Parathyroid adenoma (tissue), 2 donors: ENCODE data around the gene FGF19.

Source experiments
- H2AFZ ChIP-seq: fragments of 300-600 bp; sonication (generic); one replicate; pipeline ENCODE4 v1.7.0; 2017; ENCODE audit warnings: antibody characterized with exemption, mild to moderate bottlenecking
- H3K27ac ChIP-seq: fragments of 300-600 bp; sonication (generic); one replicate; pipeline ENCODE4 v1.7.0; 2017
- H3K27me3 ChIP-seq: fragments of 300-600 bp; sonication (generic); one replicate; pipeline ENCODE4 v1.7.0; 2017; ENCODE audit warnings: low read length; ENCODE audit not compliant: control insufficient read depth, insufficient read depth
- H3K36me3 ChIP-seq: fragments of 300-600 bp; sonication (generic); one replicate; pipeline ENCODE4 v1.7.0; 2017; ENCODE audit warnings: low read length; ENCODE audit not compliant: control insufficient read depth, insufficient read depth
- H3K4me1 ChIP-seq: fragments of 300-600 bp; sonication (generic); one replicate; pipeline ENCODE4 v1.7.0; 2017; ENCODE audit warnings: control low read depth
- H3K4me2 ChIP-seq: fragments of 300-600 bp; sonication (generic); one replicate; pipeline ENCODE4 v1.7.0; 2017; ENCODE audit warnings: low read length
- H3K4me3 ChIP-seq: fragments of 300-600 bp; sonication (generic); one replicate; pipeline ENCODE4 v1.7.0; 2017; ENCODE audit warnings: low read depth, low read length
- H3K79me2 ChIP-seq: fragments of 300-600 bp; sonication (generic); one replicate; pipeline ENCODE4 v1.7.0; 2017; ENCODE audit warnings: control low read depth
- H3K9ac ChIP-seq: fragments of 300-600 bp; sonication (generic); one replicate; pipeline ENCODE4 v1.7.0; 2017; ENCODE audit warnings: mild to moderate bottlenecking
- H3K9me3 ChIP-seq: fragments of 300-600 bp; sonication (generic); one replicate; pipeline ENCODE4 v1.7.0; 2017; ENCODE audit warnings: low read length; ENCODE audit not compliant: control insufficient read depth
- TF ChIP-seq, protein P1 (sequence below): fragments of 300-600 bp; sonication (generic); IDR thresholded peaks from one replicate; pipeline ENCODE4 v1.7.0; 2017; ENCODE audit warnings: antibody characterized with exemption, mild to moderate bottlenecking
- donor health status: primary hyperparathyroidism.

FGF19 gene

GRCh38 chr11:69658626-69659450, 45.0 kb downstream of the FGF19 start:
- Histone ChIP-seq H3K27ac (no peak overlapping the region), H3K27me3 (no peaks in the 10 kb centered on the region), H2AFZ (no peak overlapping the region), H3K4me3 (no peak overlapping the region), H3K4me2 (no peak overlapping the region), H3K36me3 (no peaks in the 10 kb centered on the region), H3K9me3 (no peaks in the 10 kb centered on the region), H3K79me2 (no peaks in the 10 kb centered on the region), H3K4me1 (no peaks in the 10 kb centered on the region), H3K9ac (no peak overlapping the region)
- TF ChIP-seq, protein P1, sequence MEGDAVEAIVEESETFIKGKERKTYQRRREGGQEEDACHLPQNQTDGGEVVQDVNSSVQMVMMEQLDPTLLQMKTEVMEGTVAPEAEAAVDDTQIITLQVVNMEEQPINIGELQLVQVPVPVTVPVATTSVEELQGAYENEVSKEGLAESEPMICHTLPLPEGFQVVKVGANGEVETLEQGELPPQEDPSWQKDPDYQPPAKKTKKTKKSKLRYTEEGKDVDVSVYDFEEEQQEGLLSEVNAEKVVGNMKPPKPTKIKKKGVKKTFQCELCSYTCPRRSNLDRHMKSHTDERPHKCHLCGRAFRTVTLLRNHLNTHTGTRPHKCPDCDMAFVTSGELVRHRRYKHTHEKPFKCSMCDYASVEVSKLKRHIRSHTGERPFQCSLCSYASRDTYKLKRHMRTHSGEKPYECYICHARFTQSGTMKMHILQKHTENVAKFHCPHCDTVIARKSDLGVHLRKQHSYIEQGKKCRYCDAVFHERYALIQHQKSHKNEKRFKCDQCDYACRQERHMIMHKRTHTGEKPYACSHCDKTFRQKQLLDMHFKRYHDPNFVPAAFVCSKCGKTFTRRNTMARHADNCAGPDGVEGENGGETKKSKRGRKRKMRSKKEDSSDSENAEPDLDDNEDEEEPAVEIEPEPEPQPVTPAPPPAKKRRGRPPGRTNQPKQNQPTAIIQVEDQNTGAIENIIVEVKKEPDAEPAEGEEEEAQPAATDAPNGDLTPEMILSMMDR, result no peak

DNA sequence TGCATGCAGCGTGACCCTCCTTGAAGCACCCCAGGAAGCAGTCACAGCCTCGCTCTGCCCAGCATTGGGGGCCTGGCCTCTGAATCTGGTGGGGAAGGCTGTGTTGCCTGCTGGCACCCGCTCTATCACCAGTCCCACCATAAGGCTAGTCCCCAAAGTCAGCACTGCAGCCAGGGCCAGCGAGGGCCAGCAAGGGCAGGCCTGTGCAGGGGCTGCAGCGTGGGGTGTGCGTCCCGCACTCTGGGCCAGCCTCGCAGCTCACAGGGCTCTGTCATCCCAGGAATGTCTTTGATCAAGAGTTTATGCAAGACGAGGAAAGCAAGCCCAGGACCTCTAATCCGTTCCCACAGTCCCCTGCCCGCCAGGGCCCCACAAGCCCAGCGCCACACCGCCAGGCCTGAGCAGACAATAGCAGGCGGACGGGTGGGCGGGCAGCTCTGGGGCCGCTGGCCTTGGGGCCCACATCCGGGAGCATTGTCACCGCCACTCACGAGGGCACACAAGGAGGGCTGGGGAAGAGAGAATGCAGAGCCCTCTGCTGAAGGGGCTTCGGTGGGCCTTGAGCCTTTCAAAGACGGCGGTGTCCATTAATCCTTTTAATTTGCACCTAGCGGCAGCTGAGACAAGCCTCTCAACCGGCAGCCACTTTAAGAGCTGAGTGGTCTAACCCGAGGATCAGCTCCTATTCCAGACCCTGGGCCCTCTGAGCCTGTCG, 45.8 kb downstream of the FGF19 start:
- TF ChIP-seq, protein P1, result no peak
- Histone ChIP-seq H3K27me3 (no peaks in the 10 kb centered on the region), H3K4me3 (no peak overlapping the region), H3K79me2 (no peaks in the 10 kb centered on the region), H3K9ac (no peak overlapping the region), H3K9me3 (no peaks in the 10 kb centered on the region), H2AFZ (no peak overlapping the region), H3K27ac (no peak overlapping the region), H3K36me3 (no peaks in the 10 kb centered on the region), H3K4me1 (no peaks in the 10 kb centered on the region), H3K4me2 (no peak overlapping the region)

GRCh38 chr11:69657456-69657910, 46.3 kb downstream of the FGF19 start:
- Histone ChIP-seq H3K9me3 (no peaks in the 10 kb centered on the region), H3K27me3 (no peaks in the 10 kb centered on the region), H2AFZ (no peak overlapping the region), H3K79me2 (no peaks in the 10 kb centered on the region), H3K4me3 (no peak overlapping the region), H3K27ac (no peak overlapping the region), H3K9ac (no peak overlapping the region), H3K36me3 (no peaks in the 10 kb centered on the region), H3K4me2 (no peak overlapping the region), H3K4me1 (no peaks in the 10 kb centered on the region)
- TF ChIP-seq, protein P1, result no peak

GRCh38 chr11:69656536-69657455, 47.0 kb downstream of the FGF19 start:
- H3K27ac ChIP-seq, result no peak overlapping the region
- no peak overlapping the region for H3K4me3 ChIP-seq
- H3K4me2 ChIP-seq, result no peak overlapping the region
- H3K27me3 ChIP-seq, result no peaks in the 10 kb centered on the region
- TF ChIP-seq, protein P1, result no peak
- no peaks in the 10 kb centered on the region for H3K4me1 ChIP-seq
- no peaks in the 10 kb centered on the region for H3K9me3 ChIP-seq
- no peaks in the 10 kb centered on the region for H3K79me2 ChIP-seq
- H3K9ac ChIP-seq, result no peak overlapping the region
- H3K36me3 ChIP-seq, result no peaks in the 10 kb centered on the region
- no peak overlapping the region for H2AFZ ChIP-seq
